ENCODE measurements around the gene WDR53. TPM values are rescaled to one million over a fixed set of nuclear protein-coding genes. Genes with fewer than 3 reads are reported as not detected.

Gene WDR53
- total and polyA plus RNA-seq, 9 of the 15 experiments (the other 6 are each of a cell fraction or from before 2014, with no cell fraction given) = 13.0 to 34.5 (median 20.9) TPM

GRCh38 chr3:196611761-196612483 lies 43.6 kb upstream of the WDR53 start (continued):
- TF ChIP-seq GTF3C2 (IDR thresholded peaks at IDR 0.05; ENCODE audit: borderline replicate concordance, extremely low read depth, insufficient read length) (no peak), MEIS2 (IDR thresholded peaks at IDR 0.05; ENCODE audit: partially characterized antibody) (peak; percentile 2), BRF1 (IDR thresholded peaks at IDR 0.05; ENCODE audit: borderline replicate concordance, extremely low read depth, insufficient read length) (no peak), ZNF146 (CRISPR knock-in tag; IDR thresholded peaks at IDR 0.05; ENCODE audit: unreplicated experiment) (no peak), KAT2B (IDR thresholded peaks at IDR 0.05; ENCODE audit: low read depth, low read length) (no peak), RBM22 (IDR thresholded peaks at IDR 0.05; ENCODE audit: low read depth, low read length, poor library complexity, severe bottlenecking) (no peak), ETV1 (tag; conservative IDR thresholded peaks at IDR 0.05; ENCODE audit: low read depth) (peak; percentile 95), ZNF707 (CRISPR knock-in tag; conservative IDR thresholded peaks at IDR 0.05) (no peak), KLF10 (CRISPR knock-in tag; IDR thresholded peaks at IDR 0.05) (no peak), RAD21 (CRISPR knock-in tag; conservative IDR thresholded peaks at IDR 0.05 in 1 of 2, IDR thresholded peaks at IDR 0.05 in 1 of 2) (peak in 1 of 2 experiments; percentile 26; a peak in 2 of 4 replicates), ZSCAN29 (IDR thresholded peaks at IDR 0.05) (no peak), CBX1 (IDR thresholded peaks at IDR 0.05; ENCODE audit: low read depth) (0 out of 2 replicates have a peak, but pooled peaks have one; percentile 56), ASH1L (IDR thresholded peaks at IDR 0.05; ENCODE audit: borderline replicate concordance, low read depth, partially characterized antibody) (no peak), PHF8 (IDR thresholded peaks at IDR 0.05; ENCODE audit: borderline replicate concordance, low read length) (peak; percentile 38; the same call in 1 of the 2 replicates), SIN3B (IDR thresholded peaks at IDR 0.05; ENCODE audit: low read depth) (no peak), TCF7 (IDR thresholded peaks at IDR 0.05; ENCODE audit: borderline replicate concordance) (no peak), FOS (IDR thresholded peaks at IDR 0.05; ENCODE audit: extremely low read depth, insufficient read length) (no peak), SAP30 (IDR thresholded peaks at IDR 0.05; ENCODE audit: borderline replicate concordance, insufficient read depth, low read depth, low read length, poor library complexity, severe bottlenecking) (no peak)
- TF ChIP-seq, protein P1, sequence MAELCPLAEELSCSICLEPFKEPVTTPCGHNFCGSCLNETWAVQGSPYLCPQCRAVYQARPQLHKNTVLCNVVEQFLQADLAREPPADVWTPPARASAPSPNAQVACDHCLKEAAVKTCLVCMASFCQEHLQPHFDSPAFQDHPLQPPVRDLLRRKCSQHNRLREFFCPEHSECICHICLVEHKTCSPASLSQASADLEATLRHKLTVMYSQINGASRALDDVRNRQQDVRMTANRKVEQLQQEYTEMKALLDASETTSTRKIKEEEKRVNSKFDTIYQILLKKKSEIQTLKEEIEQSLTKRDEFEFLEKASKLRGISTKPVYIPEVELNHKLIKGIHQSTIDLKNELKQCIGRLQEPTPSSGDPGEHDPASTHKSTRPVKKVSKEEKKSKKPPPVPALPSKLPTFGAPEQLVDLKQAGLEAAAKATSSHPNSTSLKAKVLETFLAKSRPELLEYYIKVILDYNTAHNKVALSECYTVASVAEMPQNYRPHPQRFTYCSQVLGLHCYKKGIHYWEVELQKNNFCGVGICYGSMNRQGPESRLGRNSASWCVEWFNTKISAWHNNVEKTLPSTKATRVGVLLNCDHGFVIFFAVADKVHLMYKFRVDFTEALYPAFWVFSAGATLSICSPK (IDR thresholded peaks at IDR 0.05; ENCODE audit: borderline replicate concordance) = no peak
- TF ChIP-seq, protein P2, sequence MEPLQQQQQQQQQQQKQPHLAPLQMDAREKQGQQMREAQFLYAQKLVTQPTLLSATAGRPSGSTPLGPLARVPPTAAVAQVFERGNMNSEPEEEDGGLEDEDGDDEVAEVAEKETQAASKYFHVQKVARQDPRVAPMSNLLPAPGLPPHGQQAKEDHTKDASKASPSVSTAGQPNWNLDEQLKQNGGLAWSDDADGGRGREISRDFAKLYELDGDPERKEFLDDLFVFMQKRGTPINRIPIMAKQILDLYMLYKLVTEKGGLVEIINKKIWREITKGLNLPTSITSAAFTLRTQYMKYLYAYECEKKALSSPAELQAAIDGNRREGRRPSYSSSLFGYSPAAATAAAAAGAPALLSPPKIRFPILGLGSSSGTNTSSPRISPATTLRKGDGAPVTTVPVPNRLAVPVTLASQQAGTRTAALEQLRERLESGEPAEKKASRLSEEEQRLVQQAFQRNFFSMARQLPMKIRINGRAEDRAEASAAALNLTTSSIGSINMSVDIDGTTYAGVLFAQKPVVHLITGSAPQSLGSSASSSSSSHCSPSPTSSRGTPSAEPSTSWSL (CRISPR knock-in tag; IDR thresholded peaks at IDR 0.05; ENCODE audit: borderline replicate concordance) = no peak
